NK-92 (cell line): ENCODE measurements around the gene DMRT2.

Experiments used
- DNase-seq: peaks from one replicate; lab custom pipeline; 2025; ENCODE audit not compliant: unreplicated experiment; lab: John Stamatoyannopoulos, UW

The DMRT2 gene

GRCh38 chr9:1086517-1086916, 36.4 kb downstream of the DMRT2 start:
- no peak for DNase-seq

DNA sequence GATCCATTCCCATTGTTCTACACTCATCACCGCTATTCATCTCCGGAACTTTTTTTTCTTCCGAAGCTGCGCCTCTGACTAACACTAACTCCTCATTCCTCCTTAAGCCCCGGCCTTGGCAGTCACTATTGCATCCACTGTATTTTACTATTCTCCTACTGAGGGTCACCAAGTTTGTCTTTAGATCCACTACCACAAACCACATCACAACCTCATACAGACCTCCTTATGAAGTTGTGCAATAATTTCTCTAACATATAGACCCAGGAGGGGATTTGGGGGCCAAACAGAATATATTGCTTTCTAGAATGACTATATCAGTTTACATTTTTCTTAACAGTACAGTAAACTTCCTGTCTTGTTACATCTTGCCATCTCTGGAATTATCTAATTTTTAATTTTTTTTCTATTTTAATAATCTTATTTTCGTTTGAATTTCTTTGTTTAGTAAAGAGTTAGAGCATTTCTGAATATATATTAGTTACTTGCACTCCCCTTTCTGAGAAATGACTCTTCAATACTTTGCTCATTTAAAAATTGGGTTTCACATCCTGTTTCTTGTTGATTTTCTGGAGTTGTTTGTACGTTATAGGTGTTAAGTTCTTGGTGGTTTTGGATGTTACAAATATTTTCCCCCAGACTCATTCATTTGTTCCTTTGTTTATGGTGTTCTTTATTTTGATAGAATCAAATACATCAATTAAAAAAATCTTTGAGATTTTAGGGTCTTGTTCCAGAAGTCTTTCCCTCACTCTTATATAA, 37.1 kb downstream of the DMRT2 start:
- DNase-seq, result no peak

DNA sequence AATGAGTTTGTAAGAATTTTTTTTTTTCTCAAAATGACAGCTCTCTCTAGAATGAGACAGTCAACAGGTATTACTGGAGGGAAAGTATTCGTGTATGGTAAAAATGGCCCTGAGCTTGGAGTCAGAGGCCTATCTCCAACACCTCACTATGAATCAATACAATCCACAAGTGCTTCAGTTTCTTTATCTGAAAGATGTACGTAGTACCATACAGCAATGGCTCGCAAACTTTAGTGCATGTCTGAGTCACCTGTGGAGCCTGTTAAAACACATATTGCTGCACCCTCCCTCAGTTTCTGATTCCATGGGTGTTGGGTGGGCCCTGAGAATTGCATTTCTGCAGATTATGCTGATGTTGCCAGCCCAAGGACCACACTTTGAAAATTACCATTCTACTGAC, 44.6 kb downstream of the DMRT2 start:
- DNase-seq, result no peak

- no peak for DNase-seq
Observed at GRCh38 chr9:1096155-1096964, 46.2 kb downstream of the DMRT2 start.

DNA sequence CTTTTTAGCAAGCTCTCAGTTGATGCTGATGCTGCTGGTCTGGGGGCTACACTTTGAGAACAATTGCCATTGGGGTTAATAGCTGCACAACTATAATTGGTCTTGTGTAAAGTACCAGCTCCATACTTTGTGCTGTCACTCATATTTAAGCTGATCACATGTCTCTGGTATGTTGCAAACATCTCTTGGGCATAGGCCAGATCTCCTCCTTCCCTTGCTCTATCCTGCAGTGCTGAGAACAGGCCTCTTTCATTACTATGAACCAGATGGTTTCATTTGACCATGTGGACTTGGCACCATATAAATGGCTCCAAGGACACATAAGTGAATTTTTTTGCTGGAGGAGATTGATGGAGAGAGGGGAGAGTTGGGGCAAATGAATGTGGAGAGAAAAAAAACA, 48.4 kb downstream of the DMRT2 start:
- no peak for DNase-seq

GRCh38 chr9:1100201-1100600, 50.0 kb downstream of the DMRT2 start:
- no peak for DNase-seq

DNA sequence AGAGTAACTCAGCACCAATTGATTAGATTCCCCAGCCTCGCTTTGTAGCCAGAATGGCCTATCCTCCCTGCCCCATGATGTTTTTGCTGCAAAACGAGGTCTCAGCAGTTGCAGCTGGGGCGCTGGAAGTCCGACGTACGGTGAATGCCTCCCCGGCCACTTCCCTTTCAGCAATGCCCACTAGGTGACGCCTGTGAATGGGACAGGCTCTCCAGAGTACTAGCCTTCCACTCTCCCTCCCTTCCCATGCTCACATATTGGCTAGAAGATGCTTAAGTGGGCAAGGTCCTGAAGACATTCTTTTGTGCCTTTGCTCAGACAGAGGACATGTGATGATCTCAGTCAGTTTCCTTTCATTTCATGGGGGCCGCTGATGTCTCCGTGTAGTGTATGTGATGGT, 50.8 kb downstream of the DMRT2 start:
- no peak for DNase-seq

DNA sequence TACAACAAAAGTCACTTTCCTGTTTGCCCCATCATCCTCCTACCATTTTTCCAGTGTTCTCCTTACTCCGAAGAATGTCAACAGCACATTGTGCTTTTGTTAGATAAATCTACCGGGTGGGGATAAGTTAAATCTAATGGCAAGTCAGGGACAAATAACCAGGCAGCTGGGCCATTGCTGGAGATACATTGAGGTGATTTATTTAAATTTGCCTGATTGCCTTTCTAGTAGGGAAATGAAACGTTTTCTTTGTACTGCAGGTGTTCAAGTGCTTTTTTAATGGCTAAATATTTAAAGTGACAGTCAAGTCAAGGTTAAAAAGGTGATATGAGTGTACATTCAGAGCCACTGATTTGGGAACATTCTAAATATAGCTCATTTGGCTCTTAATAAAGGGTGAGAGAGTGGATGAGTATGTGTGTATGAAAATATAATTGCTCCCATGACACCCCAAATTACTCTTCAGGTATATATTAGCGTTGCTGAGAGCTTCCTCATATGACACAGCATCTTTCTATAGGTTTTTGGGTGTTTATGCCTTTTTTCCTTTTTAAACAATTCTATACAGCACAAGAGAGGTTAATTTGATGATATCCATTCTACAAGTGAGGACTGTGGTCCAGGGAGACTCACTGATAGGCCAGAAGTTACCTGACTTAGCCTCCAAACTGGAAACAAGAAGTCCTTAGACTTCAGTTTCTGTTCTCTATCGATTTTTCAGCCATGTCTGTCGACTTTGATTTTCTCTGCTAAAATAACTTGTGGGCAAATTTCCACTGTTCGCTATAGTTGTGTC, 51.9 kb downstream of the DMRT2 start:
- no peak for DNase-seq

DNA sequence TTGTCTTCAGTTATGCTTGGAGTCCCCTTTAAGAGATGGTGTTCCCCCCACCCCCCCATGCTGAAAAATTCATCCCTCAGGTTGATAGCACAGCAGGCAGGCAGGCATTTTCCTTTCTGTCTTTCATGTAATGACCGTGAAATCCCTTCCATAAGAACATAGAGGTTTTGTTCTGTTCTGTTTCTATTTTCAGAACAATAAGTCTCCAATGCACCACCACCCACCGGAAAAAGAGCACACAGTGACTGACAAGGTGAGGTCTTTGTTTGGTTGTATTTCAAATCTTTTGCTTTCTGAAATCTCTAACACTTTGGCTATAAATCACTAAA, 52.4 kb downstream of the DMRT2 start:
- no peak for DNase-seq
